ENCODE measurements around the gene VILL.

The VILL gene

DNA sequence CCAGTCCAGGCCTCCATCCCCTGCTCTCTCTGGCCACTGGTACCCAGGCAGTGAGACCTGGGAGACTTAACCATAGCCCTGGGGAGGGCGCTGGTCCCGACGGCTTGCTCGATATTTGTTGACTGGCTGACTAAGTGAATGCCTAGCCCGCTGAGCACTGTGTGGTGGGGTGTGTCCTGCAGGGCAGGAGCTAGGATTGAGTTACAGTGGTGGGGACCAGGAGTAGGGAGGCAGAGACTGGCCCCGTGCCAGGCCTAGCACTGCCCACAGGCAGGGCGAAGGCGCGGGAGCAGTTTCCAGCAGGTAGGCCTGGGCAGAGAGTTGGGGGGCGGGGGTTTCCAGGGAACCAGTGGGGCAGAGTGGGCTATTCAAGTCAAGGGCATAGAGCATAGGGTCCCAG is at the start of gene VILL:
VILL (plus strand) TSS at position 260 of the 400 bp plus-strand sequence. CDS start 2,887 bp downstream, outside the sequence.
- DNase-seq (ENCODE audit: extremely low read depth in 1 of 2, low read depth in 1 of 2): no peak

DNA sequence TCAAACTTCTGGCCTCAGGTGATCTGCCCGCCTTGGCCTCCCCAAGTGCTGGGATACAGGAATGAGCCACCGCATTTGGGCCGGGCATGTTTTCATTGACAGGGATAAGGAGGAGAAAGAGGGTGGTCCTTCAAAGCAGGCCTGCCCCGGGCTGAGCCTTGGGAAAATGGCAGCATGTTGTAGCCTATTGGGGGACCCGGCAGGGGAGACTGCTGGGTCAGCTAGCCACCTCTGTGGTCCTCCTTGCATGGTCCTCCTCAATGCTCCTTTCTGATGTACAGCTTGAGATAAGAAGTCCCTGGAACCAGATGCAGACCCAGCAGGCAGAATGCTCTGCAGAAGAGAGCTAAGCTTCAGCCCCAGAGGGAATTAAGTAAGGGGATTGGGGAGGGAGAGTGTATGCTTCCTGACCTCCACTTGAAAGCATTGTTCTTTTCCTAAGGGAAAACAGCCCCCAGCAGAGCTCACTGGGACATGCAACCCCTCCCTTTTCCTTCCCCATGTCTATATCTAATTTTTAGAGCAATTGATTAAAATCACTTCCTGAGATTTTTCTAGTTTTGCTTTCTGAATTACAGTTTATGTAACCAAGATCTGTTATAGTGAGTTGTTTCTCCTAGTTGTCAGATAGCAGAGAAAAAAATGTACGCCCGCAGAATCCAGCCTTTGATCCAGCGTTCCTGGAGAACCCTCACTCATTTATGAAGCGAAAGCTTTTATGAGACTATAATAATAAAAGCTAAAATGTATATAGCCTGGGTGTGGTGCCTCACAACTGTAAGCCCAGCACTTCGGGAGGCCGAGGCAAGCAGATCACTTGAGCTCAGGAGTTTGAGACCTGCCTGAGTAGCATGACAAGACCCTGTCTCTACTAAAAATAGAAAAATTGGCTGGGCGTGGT is 48.7 kb upstream of the VILL start:
- no peak for DNase-seq (ENCODE audit: extremely low read depth in 1 of 2, low read depth in 1 of 2)

DNA sequence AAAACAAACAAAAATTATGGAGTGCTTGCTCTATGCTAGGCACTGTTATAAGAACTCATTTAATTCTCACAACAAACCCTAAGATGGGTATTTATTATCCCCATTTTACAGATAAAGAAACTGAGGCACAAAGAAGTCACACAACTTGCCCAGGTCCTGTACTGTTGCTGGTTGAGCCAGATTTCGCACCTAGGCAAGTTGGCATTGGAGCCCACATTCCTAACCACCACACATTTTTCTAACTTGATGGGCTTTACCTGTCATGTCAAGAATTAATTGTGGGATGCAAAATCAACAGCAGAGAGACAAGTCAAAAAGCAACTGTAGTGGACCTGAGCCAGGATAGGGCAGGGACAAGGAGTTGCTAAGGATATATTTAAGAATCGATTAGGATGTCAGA is 47.9 kb upstream of the VILL start:
- no peak for DNase-seq (ENCODE audit: extremely low read depth in 1 of 2, low read depth in 1 of 2)

DNA sequence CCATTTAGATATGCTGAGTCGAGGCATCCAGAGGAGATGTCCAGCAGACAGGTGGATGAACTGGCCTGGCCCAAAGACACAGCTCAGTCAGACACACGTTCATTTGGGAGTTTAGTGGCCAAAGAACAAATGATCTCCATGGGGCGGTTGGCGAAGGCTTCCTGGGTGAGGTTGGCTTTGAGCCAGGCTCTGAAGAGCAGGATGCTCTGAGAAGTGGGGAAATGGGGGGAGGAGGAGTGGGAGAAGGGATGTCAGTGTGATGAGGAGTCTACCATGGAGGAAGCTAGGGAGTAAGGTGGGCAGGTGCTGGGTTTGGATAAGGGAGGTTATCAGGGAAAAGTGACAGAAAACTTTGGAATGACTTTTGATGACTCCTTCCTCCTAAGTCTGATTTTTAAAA is 47.5 kb upstream of the VILL start:
- no peak for DNase-seq (ENCODE audit: extremely low read depth in 1 of 2, low read depth in 1 of 2)

DNA sequence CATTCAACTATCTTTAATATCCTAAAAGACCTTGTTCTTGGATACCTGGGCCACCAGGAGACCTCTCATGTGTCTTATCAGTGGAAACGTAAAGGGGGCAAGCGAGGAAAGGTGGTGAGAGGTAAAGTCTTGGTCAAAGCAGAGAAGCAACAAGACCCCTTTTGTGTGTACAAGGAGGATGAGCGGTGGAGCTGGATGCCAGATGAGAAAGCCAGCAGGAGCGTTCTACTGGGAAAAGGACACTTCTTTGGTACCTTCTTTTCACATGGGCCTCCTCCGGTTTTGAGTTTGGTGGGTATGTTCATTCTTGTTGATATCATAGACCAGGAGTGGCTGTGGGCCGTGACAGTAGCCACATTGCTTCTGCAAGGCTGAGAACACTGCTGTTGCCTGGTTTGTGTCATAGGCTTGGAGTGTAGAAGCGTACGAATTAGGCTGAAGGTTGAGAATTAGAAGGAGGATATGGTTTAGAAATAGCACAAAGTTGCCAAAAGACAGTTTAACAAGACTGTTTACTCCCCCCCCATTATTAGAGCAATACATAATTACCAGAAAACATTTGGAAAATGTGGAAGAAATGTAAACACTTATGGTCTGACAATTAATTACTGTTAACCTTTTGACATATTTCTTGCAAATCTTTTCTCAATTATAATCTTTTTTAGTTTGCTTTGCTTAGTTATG is 46.8 kb upstream of the VILL start:
- no peak for DNase-seq (ENCODE audit: extremely low read depth in 1 of 2, low read depth in 1 of 2)

DNA sequence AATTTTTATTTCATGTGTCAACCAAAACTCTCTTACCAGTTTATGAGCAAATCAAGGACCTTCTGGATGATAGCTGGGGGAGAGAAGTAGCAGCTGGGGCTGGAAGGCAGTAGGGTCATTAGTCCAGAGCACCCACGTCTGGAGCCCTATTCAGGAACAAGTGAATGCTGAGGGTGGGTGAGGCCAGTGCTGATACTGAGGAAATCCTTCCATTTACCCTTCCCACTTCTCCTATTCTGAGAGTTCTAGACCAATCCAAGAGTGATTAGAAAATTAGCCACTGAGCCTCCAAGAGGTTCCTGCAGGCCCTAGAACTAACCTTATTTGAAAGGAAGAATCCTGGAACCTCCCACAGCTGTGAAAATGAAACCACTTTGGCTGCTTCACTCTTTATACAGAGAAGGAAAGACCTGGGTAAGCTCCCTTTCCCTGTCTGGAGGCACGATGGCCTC is 46.2 kb upstream of the VILL start:
- DNase-seq (ENCODE audit: extremely low read depth in 1 of 2, low read depth in 1 of 2): no peak

DNA sequence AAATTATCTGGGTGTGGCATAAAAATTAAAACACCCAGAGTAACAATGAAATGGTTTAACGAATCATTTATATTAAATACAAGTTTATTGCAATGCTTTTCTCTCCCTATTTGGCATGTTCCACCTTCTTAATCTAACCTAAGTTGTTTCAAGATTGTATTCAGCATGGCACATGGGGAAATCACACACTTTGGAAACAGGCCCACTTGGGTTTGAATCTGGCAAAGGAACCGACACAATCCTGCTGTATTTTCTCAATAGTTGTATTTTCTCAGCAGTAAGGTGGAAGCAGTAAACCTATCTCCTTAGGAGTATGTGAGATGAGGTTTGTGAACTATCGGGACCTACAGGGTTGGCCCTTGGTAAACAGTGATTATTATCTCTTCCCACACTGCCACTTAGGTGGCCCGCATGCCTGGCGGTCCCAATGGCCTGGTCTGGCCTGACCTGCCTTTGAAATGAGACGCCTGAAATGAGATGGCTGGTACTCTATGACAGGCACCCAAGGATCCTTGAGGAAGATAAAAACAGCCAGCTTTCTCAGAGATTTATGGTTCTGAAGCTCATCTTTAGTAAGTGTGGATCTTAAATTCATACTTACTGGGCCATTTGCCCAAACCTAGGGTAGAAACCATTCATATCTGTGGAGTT is 45.3 kb upstream of the VILL start:
- no peak for DNase-seq (ENCODE audit: extremely low read depth in 1 of 2, low read depth in 1 of 2)

DNA sequence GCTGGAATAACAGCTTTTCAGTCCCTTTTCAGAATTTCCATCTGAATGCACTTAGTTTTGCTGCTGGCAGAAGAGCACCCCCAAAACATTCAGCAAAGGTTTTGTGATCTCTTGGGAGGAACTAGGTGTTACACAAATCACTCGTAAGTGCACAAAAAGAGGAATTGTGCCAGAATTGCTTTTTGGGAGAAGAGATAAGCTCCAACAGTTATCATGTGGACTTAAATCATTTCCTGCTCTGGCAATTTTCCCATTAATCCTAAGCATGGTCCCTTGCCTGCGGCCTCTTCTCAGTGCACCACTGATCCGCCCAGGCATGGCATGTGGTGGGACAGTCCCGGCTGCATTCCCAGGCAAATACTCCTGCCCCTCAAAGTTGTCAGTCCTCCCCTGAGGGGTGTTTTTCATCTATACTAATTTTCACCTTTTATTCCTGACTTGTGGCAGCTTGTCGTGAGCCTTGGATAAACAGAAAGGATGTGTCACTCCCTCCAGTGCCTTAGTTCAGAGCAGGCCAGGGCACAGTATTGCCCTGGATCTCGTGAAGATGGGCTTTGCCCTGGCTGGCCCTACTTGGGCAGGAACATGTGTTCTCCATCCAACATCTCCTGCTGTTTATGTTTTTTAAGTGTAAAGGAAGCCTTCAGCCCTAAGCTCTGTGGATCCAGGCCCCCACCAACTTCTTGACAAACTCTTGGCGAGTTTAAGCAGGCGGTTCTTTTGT is 44.6 kb upstream of the VILL start:
- DNase-seq (ENCODE audit: extremely low read depth in 1 of 2, low read depth in 1 of 2): no peak

DNA sequence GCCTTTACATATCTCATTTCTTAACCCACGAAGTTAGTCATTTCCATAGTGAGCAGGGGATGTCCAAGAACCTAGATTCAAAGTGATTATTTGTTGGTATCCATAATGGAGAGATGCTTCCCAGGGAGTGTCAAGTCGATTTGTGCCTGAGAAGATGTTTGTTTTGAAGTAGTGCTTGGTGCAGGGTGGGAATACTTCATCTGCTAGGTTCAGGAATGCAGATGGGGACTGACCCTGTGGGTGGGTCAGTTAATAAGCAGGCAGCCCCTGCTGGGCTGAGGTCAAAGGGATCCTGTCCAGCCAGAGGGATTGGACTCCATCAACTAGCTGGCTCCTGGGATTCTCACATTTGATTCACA is 44.1 kb upstream of the VILL start:
- DNase-seq (ENCODE audit: extremely low read depth in 1 of 2, low read depth in 1 of 2): no peak

DNA sequence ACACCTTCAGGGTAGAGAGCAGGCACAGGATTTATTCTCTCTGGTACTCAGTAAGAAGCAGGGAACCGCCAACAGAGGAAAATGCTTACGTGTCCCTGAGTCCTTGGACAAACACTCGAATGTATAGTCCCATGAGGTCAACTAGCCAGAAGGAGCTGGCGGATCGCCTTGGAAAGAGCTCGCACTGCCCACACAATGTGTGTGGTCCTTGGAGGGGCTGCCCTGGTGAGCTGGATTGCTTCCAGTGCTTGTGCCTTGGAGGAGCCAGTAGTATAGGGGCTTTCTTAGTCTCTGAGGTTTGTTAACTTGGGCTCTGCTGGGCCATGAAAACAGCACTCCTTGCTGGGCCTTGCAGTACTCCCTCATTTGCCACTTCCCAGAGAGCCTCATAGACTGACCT is 40.7 kb upstream of the VILL start:
- no peak for DNase-seq (ENCODE audit: extremely low read depth in 1 of 2, low read depth in 1 of 2)

DNA sequence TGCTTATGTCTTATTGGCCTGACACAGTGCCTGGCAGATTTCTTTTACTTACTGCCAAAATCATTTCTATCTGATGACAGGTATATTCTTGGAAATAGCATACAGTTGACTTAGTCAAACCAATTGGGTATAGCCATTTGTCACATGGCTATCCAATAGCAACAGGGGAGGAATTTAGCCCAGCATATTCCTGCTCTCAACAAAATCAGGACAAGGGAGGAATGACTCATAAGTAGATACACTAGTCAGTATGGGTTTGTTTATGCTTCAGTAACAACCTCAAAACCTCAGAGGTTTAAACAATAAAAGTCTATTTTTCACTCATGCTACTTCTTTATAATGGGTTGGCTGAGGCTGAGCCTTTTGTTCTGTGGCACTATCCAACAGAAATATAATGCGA is 38.0 kb upstream of the VILL start:
- no peak for DNase-seq (ENCODE audit: extremely low read depth in 1 of 2, low read depth in 1 of 2)

DNA sequence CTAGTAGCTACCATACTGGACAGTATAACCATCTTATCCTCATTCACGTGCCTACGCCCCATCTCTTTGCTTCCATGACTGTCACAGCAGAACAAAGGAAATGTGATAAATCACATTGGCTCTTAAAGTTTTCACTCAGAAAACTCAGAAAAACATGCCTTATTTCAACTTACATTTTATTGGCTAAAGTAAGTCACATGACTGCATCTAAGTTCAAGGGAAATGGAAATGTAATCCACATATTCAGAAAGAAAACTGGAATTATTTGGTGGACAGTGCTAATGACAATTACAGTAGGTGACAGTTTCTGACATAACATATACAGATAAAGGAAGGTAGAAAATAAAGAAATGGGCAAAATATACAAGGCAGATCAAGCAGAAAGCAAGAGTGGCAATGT is 37.4 kb upstream of the VILL start:
- DNase-seq (ENCODE audit: extremely low read depth in 1 of 2, low read depth in 1 of 2): no peak

DNA sequence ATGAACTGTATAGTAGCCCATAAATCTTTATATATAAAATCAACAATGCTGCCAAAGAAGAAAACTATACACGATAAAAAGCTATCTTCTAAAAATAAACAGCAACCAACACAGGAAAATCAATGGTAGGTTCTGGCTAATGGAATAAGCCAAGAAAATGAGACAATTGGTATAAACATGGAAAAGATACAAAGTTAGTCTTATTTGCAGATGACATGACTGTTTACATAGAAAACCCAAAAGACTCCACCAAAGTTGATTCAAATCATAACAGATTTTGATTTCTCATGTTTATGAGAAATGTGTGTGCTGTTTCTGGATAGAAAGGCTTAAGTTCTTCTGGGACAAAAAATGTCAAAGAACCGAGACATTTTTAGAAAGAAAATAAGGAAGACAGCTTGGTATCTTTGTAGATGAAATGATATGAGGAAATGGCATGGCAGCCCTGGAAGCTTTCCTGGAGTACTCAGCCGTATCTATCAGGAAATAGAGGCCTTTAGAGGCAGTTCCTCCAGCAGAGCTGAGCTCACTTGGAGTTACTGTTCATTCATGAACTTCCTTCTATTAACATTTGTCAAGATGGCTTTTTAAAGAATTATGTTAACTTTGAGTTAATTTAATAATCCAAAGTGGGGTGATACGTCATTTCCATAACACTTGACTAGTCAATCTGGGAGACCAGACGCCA is 36.7 kb upstream of the VILL start:
- DNase-seq (ENCODE audit: extremely low read depth in 1 of 2, low read depth in 1 of 2): no peak

DNA sequence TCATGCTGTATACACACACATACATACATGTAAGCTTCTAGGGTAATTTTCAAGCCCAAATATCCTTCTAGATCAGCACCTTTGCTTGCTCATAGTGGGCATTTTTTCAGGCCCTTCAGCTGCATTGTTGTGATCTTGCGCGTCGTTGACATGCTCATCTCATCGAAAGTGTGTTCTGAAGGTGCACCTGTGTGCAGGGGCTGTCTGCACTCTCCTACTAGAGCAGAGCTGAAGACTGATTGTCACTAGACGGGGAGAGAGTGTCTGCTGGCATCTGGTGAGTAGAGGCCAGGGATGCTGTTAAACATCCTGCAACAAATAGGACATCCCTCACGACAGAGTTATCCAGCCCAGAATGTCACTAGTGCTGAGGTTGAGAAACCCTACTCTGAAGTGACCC is 35.7 kb upstream of the VILL start:
- no peak for DNase-seq (ENCODE audit: extremely low read depth in 1 of 2, low read depth in 1 of 2)

DNA sequence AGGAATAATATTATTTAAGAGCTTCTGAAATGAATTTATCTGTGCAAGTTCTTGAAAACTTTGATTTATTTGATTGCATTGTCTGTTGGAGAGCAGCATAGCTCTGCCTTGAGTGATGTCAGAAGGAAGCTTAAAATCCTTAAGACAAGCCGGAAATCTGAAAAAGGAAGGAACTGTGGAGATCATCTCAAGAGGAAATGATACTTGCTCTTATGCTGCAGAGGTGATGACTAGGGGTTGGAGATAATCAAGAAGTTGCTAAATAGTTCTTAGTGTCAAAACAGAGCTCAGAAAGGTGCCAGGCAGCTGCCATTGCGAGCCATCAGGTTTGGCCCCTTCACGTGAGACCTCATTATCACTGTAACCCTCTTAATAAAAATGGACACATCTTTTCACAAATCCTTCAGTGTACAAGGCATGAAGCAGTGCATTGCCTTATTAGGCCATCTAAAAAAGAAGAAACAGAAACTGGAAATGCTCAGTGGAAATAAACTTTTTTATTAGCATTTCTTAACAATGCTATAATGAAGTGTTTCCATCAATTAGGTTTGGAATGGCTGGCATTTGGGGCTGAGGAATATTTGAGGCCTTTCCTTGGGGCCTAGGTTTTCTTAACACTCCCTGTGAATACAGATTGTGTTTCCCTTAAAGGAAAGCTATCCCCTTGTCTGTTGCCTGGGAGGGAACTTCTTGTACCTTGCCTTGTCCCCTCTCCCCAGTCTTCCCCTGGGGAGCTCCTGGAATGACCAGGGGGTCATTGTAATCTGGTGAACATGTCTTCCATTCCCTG is 34.5 kb upstream of the VILL start:
- no peak for DNase-seq (ENCODE audit: extremely low read depth in 1 of 2, low read depth in 1 of 2)

DNA sequence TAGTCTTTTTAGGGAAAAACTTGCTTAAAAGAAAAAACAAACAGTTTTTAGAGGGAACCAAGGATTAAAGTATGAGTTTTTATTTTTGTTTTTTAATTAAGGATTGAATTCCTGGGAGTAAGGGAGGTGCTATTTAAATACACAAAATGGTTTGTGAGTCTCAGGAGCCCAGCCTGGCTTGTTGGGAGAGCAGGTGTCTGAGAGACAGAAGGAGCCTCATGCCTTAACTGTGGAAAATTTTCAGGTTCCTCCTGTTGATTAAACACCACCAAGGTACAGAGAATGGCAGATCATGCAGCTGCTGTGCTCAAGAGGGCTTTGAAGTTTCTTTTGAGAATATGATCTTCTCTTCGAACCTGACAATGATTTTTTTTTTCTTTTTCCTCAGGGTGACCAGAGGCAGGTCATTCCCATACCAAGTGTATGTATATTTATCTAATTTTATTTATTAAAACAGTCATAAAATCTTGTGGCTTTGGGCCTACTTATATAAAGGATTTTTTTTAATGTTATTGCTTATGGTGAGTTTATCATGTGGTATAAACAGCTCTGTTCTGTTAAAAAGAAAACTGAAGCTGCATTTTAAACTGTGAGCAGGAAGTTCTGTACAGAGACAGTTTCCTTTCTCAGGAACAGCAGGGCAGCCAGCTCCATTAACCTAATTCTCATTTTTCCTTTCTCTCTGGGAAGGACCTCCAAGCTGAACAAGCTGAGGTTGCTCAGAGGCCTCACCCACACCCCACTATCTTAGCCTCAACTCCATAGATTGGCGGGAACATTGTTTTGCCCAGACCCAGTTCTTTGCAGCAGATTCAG is 33.7 kb upstream of the VILL start:
- DNase-seq (ENCODE audit: extremely low read depth in 1 of 2, low read depth in 1 of 2): no peak

DNA sequence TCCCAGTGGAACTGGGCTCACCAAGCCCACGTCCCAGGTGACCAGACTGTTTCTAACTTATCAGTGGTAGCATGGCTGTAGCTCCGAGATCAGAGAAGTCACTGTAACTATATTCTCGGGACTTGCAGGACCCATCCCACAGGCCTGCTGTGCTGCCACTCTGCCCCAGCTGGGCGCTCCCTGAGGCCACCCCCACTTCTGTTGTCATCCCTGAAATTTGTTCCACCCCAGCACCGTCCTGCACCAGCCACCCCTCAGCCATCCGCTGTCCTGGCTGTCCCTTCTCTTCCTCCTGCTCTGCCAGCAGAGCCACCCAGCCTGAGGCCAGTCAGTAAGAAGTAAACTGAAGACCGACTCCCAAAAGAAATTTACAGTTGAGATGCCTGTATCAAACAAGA is 33.0 kb upstream of the VILL start:
- DNase-seq (ENCODE audit: extremely low read depth in 1 of 2, low read depth in 1 of 2): no peak

DNA sequence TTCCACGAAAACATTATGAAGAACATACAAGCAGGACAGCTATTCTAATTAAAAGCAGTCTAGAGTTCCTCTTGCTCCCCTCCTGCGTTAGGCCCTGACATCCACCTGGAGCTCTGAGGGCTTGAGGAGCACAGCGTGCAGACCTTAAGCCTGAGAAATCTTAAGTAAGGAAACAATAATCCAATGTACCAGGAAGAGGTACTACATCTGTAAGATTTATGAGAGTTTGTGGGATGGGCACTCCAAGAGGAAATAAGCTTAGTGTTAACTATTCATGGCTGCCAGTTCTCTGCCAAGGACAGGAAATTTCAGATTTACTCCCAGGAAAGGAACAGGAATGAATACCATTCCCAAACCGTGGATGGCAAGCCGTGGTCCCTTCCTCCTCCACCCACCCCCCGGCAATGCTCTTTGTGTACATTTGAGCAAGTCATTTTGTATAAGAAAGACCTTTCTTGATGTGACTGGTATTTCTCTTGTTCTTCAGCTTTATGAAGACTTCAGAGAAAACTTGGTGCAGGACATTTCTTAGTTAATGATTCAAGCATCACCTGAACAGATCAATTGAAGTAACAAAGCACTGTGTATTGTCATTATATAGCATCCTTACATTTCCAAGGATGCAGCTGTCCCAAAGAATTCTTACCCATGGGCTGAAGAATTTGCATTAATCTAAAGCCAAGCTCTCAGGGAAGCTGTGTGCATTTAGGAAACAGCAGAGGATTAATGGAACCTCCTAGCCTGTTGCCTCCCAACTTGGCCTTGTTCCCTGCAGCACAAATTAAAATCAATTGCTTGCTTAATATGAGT is 28.8 kb upstream of the VILL start:
- no peak for DNase-seq (ENCODE audit: extremely low read depth in 1 of 2, low read depth in 1 of 2)
